HG03060 (cell line): ENCODE results near the gene TMEM134.
A peak's percentile ranks its signal among the peaks of the same experiment; 100 is the strongest.
"Not testable (repeated sequence)": the region's sequence is repeated elsewhere in the genome, so short reads cannot be mapped to it uniquely, and the experiment has no call there.

Source experiments
- ATAC-seq: cut with Tn5 transposase; IDR thresholded peaks from one replicate; pipeline ENCODE4 v1.9.1; 2021; ENCODE audit warnings: low read depth, moderate number of reproducible peaks; ENCODE audit not compliant: unreplicated experiment

Gene TMEM134, protein sequence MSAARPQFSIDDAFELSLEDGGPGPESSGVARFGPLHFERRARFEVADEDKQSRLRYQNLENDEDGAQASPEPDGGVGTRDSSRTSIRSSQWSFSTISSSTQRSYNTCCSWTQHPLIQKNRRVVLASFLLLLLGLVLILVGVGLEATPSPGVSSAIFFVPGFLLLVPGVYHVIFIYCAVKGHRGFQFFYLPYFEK

GRCh38 chr11:67468759-67469507 lies at the start of gene TMEM134:
Gene TMEM134, minus strand, starts transcription at chr11:67469251. Its CDS starts 59 bp downstream, at chr11:67469192.
- peak; percentile 28 for ATAC-seq

DNA sequence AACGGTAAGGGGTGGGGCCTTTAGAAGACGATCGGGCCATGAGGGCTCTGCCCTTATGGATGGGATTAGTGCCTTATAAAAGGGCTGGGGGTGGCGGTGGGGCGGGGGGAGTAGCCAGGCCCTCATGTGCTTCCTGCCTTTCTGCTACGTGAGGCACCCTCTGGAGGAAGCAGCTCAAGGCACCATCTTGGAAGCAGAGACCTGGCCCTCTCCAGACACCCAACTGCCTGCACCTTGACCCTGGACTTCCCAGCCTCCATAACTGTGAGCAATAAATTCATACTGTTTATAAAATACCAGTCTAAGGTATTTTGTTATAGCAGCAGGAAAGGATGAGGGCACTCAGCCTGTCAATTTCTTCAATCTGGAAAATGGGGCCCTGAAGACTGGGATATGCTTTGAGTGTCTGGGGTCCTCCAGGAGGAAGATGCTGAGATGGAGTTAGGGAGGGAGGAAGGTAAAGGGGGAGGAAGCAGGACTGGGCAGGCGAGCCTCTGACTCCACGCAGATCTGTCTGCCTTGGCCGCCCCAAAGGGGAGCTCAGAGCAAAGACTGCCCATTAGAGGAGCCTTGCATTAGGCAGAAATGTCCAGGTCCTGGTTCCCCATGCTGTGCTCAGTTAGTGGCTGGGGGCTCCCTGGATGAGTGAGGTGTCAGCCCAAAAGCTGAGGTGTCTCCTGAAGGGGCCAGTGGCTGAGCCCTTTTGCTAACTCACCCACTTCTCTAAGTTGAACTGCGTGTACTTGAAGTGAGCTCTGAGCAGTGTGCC lies 48.9 kb upstream of the TMEM134 start:
- no peak for ATAC-seq

- no peak for ATAC-seq
Measured at GRCh38 chr11:67516806-67517205, 47.8 kb upstream of the TMEM134 start.

DNA sequence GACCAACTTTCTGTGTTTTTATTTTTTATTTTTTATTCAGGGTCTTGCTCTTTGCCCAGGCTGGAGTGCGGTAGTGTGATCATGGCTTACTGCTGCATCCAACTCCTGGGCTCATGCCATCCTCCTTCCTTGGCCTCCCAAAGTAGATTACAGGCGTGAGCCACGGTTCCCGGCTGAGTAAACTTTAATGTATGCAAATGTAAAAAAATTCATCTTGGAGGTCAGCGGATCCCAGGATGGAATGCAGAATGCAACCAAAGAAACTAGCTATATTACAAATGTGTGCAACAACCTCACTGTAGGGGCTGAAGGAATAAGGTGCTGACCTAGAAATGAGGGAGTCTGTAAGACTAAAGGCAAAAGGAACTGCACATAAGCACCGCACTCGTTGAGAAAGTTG lies 45.1 kb upstream of the TMEM134 start:
- ATAC-seq, result no peak

GRCh38 chr11:67511558-67511957 lies 42.5 kb upstream of the TMEM134 start:
- not testable (repeated sequence) for ATAC-seq

DNA sequence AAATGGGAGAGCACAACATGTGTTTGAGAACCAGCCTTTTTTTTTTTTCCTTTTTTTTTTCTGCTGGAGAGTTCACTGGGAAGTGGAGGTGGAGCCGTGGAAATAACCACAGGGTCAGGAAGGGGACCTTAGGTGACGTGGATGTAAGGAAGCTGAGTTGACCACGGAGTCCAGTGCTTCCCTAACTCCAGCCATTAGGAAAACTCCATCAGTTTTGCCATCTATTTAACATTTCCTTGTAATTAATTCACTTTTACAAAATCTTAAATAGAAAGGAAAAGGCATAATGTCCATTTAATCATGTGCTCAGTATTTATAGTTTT lies 40.9 kb upstream of the TMEM134 start:
- ATAC-seq, result no peak

- peak; percentile 26 for ATAC-seq
Measured at GRCh38 chr11:67508486-67509121, 39.6 kb upstream of the TMEM134 start.

- ATAC-seq, result peak; percentile 53
Measured at GRCh38 chr11:67507864-67508485, 38.9 kb upstream of the TMEM134 start, which contains the start of gene CDK2AP2. Gene CDK2AP2, minus strand, starts transcription at chr11:67508162. Its CDS starts 80 bp downstream, at chr11:67508082.

- no peak for ATAC-seq
Measured at GRCh38 chr11:67507242-67507863, 38.3 kb upstream of the TMEM134 start.

GRCh38 chr11:67506426-67507051 lies 37.5 kb upstream of the TMEM134 start:
- ATAC-seq, result no peak

DNA sequence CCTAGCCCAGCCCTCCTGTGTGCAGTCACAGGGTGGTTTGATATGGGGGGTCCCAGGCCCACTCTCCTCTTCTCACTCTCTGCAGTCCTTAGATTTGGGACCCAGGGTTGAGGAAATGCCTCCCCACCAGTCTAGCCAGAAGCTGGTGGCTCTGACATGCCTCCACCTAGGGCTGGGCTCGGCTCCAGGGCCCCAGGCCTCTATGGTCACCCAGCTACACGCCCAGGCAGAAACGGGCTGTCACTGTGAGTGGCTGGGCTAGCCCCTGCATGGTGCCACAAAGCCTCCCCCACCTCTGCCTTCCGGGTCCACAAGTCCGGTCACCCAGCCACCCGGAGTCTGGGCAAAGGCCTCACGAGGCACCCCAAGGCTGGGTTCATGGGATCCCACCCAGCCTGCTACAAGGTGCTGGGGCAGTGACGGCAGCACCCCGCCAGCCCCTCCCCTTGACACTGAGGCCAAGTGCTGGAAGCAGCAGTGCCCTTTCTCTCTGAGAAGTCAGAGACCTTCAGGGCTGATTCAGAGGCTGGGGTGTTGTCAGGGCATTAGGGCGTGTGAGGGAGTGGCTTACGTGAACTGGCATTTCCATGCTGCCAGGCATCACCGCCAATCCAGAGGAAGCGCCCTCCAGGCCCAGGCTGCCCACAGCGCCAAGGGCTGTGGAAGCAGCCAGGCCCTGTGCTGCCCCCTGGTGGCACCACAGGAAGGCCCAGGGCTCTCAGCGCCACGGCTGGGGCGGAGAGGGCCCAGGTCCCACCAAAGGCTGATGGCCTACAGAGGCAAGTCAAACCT lies 36.8 kb upstream of the TMEM134 start:
- peak; percentile 18 for ATAC-seq

GRCh38 chr11:67504950-67505581 lies 36.0 kb upstream of the TMEM134 start, which contains the start of gene PITPNM1:
Gene PITPNM1, minus strand, starts transcription at chr11:67505363. Its CDS starts 1,183 bp downstream, at chr11:67504180.
- ATAC-seq, result no peak

DNA sequence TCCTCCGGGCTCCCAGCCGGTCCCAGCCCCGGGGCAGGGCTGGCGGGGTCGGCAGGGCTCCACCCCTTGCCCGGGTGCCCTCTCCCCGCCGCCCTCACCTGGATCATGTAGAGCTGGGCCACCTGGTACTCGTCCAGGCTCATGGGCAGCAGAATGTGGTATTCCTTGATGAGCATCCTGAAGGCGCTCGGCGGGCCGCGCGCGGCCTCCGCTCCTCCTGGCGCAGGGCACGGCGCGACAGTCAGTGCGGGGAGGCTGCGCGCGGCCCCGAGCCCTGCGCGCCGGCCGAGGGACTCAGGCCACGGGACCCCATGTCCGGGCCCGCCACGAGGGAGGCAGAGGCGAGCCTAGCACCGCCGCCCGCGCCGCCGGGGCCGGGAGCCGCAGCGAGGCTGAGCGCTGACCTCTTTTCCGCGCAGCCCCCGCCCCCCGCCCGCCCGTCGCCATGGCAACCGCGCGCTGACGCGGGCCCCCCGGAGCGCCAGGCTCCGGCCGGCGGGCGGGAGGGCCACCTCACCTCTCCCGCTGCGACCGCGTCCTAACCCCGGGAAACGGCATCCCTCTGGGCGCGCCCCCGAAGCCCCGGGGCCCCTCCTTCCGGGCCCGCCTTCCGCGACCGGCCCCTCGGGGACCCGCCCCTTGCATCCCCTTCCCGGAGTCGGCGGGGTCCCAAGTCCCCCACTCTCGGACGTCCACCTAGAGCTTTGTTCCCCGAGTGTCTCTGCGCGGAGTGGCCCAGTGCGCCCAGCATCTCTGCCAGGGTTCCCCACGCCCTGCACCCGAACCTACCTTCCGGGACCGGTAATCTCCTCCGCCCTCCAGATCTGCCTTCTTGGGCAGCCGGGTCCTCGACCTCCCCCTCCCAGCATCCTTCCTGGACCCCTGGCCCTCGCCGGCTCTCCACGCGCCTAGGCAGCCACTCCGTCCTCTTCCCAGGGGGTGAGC lies 35.2 kb upstream of the TMEM134 start:
- no peak for ATAC-seq

DNA sequence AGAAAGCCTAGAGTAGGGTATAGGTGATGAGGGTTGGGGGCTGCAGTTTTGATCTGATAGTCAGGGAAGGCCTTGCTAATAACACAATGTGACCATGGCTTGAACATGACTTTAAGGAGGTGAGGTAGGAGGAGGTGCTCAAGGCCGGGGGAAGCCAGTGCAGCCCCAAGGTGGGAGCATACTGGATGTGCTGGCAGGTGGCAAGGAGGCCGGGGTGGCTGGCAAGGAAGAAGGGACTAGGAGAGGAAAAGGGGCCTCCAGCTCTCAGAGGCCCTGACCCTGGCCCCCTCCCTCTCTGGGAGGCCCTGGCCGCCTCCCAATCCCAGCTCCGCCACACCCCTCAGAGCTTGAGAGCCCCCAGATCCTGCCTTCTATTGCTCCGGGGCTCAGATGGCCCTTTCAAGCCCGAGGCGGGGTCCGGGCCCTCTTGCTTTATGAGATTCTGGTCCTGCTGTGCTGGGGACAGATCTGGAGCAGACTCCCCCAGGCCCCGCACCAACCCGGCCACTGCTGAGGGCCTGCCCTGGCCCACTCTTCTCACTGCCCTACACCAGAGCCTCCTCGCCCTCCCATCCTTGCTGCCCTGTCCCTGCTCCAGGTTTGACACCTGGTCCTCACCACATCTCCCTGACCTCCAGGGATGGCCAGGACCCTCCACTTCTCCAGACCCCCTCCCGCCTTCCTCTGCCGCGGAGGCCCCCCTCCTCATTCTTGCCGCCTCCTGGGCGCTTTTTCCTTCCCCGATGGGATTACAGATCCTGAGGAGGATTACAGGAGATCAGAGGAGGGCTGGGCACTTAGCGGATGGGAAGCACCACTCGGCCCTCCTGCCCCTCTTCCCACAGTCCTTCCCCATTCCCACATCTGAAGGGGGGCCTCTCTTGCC lies 34.3 kb upstream of the TMEM134 start:
- ATAC-seq, result no peak

DNA sequence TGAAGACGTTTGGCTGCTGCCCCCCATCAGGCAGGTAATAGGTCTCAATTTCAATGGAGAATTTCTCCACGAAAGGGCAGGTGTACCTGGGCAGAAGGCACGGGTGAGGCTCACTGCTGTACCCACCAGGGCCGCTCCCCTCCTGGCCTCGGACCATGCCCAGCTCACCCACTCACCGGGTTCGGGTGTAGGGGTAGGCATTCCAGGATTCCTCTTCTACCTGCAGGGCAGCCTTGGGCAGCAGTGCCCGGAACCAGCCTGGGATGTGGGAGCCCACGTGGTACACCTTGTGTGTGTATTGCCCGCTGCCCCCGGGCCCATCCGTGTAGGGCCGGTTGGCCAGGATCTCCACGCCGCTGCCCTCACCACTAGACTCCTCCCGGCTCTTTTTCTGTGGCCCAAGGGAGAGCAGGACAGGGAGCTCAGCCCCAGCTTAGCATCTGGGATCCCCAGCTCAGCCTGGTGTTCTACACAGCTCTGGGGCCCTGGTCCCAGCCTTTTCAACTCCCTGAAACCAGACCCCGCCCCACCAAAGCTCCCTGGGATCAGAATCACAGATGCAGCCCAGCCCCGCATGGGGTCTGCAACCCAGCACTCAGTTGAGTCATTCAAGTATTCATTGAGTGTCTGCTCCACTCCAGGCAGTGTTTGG lies 33.4 kb upstream of the TMEM134 start:
- no peak for ATAC-seq

DNA sequence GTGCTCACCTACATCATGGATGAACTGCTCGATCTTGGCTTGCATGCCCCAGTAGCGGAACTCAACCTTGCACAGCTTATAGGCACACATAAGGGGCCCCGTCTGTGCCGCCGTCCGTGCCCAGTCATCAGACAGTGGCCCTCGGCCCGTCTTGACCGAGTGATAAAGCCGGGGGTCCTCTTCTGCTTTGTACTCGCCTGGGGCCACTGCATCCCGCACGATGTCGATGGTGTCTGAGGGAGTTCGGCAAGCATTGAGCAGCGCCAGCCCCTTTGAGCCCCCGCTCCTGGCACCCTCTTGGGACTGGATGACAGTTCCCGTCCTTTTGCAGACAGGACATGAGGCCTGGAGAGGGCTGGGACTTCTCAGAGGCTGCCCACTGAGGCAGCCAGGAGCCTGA lies 32.8 kb upstream of the TMEM134 start:
- no peak for ATAC-seq
